DOHH2 (cell line): ENCODE results near the gene IL1RAP.

Source experiments
- H3F3A ChIP-seq: fragments of 200-600 bp; sonication (generic), shearing (Covaris generic); 2 replicates; pipeline ENCODE4 v1.6.0; 2016; ENCODE audit warnings: antibody characterized with exemption, mild to moderate bottlenecking; ENCODE audit not compliant: control insufficient read depth, insufficient read depth
- H3K27ac ChIP-seq: fragments of 200-600 bp; sonication (generic); 2 replicates; pipeline ENCODE4 v1.5.1; 2014; ENCODE audit warnings: low read depth, mild to moderate bottlenecking, low read length, moderate library complexity
- H3K27me3 ChIP-seq: fragments of 200-600 bp; sonication (generic); 2 replicates; pipeline ENCODE4 v1.6.1; 2014; ENCODE audit warnings: mild to moderate bottlenecking, low read length, mixed read lengths; ENCODE audit not compliant: control insufficient read depth
- H3K36me3 ChIP-seq: fragments of 200-600 bp; sonication (generic); 2 replicates; pipeline ENCODE4 v1.6.1; 2014; ENCODE audit warnings: mild to moderate bottlenecking, low read length, moderate library complexity, mixed read lengths; ENCODE audit not compliant: control insufficient read depth
- H3K4me1 ChIP-seq: fragments of 200-600 bp; sonication (generic); 2 replicates; pipeline ENCODE4 v1.6.1; 2014; ENCODE audit warnings: mild to moderate bottlenecking, low read length, mixed read lengths; ENCODE audit not compliant: control insufficient read depth
- H3K4me2 ChIP-seq: fragments of 200-600 bp; sonication (generic); 2 replicates; pipeline ENCODE4 v1.6.0; 2014; ENCODE audit warnings: mild to moderate bottlenecking, low read length, moderate library complexity
- H3K4me3 ChIP-seq: fragments of 200-600 bp; sonication (generic); 2 replicates; pipeline ENCODE4 v1.5.1; 2014; ENCODE audit warnings: mild to moderate bottlenecking, low read length, mixed read lengths
- H3K79me2 ChIP-seq: fragments of 200-600 bp; sonication (generic); 2 replicates; pipeline ENCODE4 v1.6.1; 2014; ENCODE audit warnings: mild to moderate bottlenecking, low read length, mixed read lengths; ENCODE audit not compliant: control insufficient read depth
- H3K9me2 ChIP-seq: fragments of 200-600 bp; sonication (generic); replicated peaks from 2 replicates; pipeline ENCODE4 v1.6.1; 2014; ENCODE audit warnings: mild to moderate bottlenecking, low read length, mixed read lengths; ENCODE audit not compliant: control insufficient read depth
- H3K9me3 ChIP-seq: fragments of 200-600 bp; sonication (generic); 2 replicates; pipeline ENCODE4 v1.6.1; 2014; ENCODE audit warnings: antibody characterized with exemption, low read length, mixed read lengths; ENCODE audit not compliant: control insufficient read depth, insufficient read depth
- H4K20me1 ChIP-seq: fragments of 200-600 bp; sonication (generic); 2 replicates; pipeline ENCODE4 v1.6.0; 2014; ENCODE audit warnings: low read depth, mild to moderate bottlenecking, antibody characterized with exemption, low read length, moderate library complexity; ENCODE audit not compliant: control insufficient read depth, insufficient read depth
- CTCF ChIP-seq: fragments of 200-600 bp; sonication (generic); IDR thresholded peaks from one replicate; pipeline ENCODE4 v1.5.1; 2014; ENCODE audit warnings: antibody characterized with exemption, mild to moderate bottlenecking, low read depth, low read length; ENCODE audit not compliant: poor library complexity, severe bottlenecking
- EZH2phosphoT487 ChIP-seq: fragments of 200-600 bp; sonication (generic); IDR thresholded peaks from 2 replicates; pipeline ENCODE4 v1.6.1; 2017; ENCODE audit warnings: borderline replicate concordance, mild to moderate bottlenecking, antibody characterized with exemption, low read length, moderate library complexity, mixed read lengths

The IL1RAP gene

GRCh38 chr3:190560013-190560895 lies 46.4 kb downstream of the IL1RAP start:
- no peak for TF ChIP-seq EZH2phosphoT487
- no peak for TF ChIP-seq CTCF
- Histone ChIP-seq H3K27ac (no peak overlapping the region), H3K4me1 (no peaks in the 10 kb centered on the region), H3K36me3 (no peaks in the 10 kb centered on the region), H3K4me2 (no peak overlapping the region), H3K79me2 (no peaks in the 10 kb centered on the region), H3K9me2 (no peaks in the 10 kb centered on the region), H3K4me3 (no peak overlapping the region), H3F3A (no peaks in the 10 kb centered on the region), H4K20me1 (no peaks in the 10 kb centered on the region), H3K27me3 (no peaks in the 10 kb centered on the region), H3K9me3 (no peaks in the 10 kb centered on the region)

GRCh38 chr3:190562866-190563510 lies 49.1 kb downstream of the IL1RAP start:
- no peak for TF ChIP-seq CTCF
- Histone ChIP-seq H3K4me1 (no peaks in the 10 kb centered on the region), H3K36me3 (no peaks in the 10 kb centered on the region), H3K27me3 (no peaks in the 10 kb centered on the region), H3K4me2 (no peak overlapping the region), H3K9me3 (no peaks in the 10 kb centered on the region), H3K27ac (no peak overlapping the region), H3K79me2 (no peaks in the 10 kb centered on the region), H4K20me1 (no peaks in the 10 kb centered on the region), H3F3A (no peaks in the 10 kb centered on the region), H3K4me3 (no peak overlapping the region), H3K9me2 (no peaks in the 10 kb centered on the region)

- Histone ChIP-seq H3K4me2 (no peak overlapping the region), H4K20me1 (no peaks in the 10 kb centered on the region), H3K9me2 (no peaks in the 10 kb centered on the region), H3F3A (no peaks in the 10 kb centered on the region), H3K27me3 (no peaks in the 10 kb centered on the region), H3K9me3 (no peaks in the 10 kb centered on the region), H3K4me1 (no peaks in the 10 kb centered on the region), H3K27ac (no peak overlapping the region), H3K79me2 (no peaks in the 10 kb centered on the region), H3K4me3 (no peak overlapping the region), H3K36me3 (no peaks in the 10 kb centered on the region)
- TF ChIP-seq CTCF (no peak), EZH2phosphoT487 (no peak)
Measured at GRCh38 chr3:190564175-190564574, 50.3 kb downstream of the IL1RAP start.
